Stimulated activated CD8-positive, alpha-beta memory T cell treated with anti-CD3 and anti-CD28 coated beads, Interleukin-12 subunit alpha, Interleukin-12 subunit beta, amount 100 ng/mL, for 24 hours (primary cell): ENCODE data around the gene IGSF8.

Experiments used
- DNase-seq: peaks from one replicate; pipeline ENCODE4 v3.0.0-alpha.2; 2020; ENCODE audit errors: extremely low read depth

The IGSF8 gene

DNA sequence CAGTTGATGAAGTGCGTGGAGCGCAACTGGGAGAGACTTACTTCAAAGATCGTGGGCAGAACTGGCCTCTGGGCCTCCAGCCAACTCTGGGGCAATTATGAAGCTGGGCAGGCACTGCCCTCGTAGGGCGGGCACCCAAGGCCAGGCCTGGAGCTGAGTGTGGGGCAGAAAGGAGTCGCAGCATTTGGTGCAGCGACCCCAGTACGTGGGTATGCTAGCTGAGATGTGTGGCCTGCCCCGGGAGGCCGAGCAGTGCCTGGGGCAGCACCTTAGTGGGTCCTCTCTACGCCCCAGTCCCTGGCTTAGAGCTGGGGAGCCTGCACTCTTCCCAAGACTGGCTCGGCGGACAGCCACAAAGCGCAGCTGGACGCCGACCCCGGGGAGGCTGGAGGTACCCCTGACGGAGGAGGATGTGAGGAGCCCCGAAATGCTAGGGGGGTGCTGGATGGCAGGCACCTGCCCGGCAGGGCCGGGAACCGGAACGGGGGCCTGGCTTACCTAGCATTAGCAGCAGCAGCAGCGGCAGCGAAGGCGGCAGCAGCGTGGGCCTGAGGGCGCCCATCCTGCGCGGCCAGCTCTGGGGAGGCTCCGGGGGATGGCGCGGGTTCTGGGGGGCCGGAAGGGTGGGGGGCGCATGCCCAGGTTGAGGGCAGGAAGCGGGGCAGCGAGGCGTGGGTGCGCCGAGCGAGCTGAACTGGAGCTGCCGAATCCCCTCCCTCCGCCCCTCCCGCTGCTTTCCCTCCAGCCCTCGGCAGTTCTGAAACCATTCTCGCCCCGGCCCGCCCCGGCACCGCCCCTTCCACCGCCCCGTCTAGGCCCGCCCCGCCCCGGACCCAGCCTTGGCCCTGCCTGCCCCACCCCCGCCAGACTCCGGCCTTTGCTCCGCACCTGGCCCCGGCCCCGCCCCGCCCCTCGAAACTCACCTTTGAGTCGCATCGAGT lies at the start of gene IGSF8:
Gene IGSF8 (minus strand): TSS at position 709 of the 941 bp plus-strand sequence. CDS start 147 bp downstream, at position 562.
- DNase-seq, result peak; percentile 83

- DNase-seq, result no peak
These were observed 49.7 kb upstream of the IGSF8 start for GRCh38 chr1:160148121-160148520.

DNA sequence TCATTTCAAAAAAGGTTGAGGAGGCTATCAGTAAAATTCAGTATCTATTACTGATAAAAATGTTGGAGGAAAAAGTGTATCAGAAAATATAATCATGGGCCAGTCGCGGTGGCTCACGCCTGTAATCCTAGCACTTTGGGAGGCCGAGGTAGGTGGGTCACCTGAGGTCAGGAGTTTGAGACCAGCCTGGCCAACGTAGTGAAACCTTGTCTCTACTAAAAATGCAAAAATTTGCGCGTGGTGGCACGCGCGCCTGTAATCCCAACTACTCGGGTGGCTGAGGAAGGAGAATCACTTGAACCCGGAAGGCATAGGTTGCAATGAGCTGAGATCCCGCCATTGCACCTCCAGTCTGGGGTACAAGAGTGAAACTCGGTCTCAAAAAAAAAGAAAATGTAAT lies 47.7 kb upstream of the IGSF8 start:
- no peak for DNase-seq

DNA sequence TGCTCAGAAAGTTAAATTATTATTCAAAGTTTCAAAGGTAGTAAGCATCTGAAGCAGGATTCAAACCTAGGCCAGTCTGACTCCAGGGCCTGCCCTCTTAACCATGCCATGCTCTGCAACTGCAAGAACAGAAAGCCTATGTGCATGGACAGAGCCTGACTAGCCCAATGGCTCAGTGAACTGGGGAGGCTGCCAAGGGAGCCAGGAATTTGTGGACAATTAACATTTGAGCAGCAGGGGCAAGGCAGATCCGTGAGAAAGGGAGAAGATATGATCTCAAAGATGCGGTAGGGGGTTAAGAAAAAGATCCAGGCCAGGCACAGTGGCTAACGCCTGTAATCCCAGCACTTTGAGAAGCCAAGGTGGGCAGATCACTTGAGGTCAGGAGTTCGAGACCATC lies 46.5 kb upstream of the IGSF8 start:
- no peak for DNase-seq

DNA sequence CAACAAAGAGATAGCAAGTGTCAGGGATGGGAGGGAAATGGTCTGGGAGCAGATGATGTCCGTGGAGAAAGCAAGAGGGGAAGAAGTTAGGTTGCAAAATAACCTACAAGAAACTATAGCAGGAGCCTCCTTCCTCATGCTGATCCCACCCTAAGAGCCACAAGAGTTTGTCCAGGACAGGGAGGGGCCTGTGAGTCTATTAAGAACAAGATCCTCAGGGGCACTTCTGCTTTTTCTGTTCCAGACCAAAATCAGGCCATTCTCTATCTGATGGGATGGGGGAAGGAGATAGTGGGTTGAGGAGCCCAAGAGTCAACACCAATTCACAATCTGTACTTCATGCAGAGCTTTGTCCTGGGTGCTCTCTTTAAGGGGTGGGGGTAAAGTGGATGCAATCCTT lies 45.3 kb upstream of the IGSF8 start:
- no peak for DNase-seq

- DNase-seq, result no peak
These were observed 41.4 kb upstream of the IGSF8 start for GRCh38 chr1:160139840-160140239.

GRCh38 chr1:160137216-160137862 lies 38.9 kb upstream of the IGSF8 start:
- no peak for DNase-seq

DNA sequence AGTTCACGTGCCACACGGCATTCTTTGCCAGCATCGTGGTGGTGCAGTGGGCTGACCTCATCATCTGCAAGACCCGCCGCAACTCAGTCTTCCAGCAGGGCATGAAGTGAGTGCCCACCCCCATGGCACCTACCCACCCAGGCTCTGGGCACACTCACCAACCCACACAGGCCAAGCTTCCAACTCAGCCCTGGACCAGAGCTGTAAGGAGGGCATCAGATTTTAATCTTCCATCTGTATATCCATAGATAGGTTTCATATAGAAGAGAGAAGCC lies 38.4 kb upstream of the IGSF8 start:
- DNase-seq, result no peak

- DNase-seq, result no peak
These were observed 37.9 kb upstream of the IGSF8 start for GRCh38 chr1:160136121-160136925.

GRCh38 chr1:160134791-160135572 lies 36.6 kb upstream of the IGSF8 start:
- no peak for DNase-seq

GRCh38 chr1:160133990-160134770 lies 35.8 kb upstream of the IGSF8 start:
- no peak for DNase-seq

GRCh38 chr1:160131803-160132565 lies 33.6 kb upstream of the IGSF8 start:
- DNase-seq, result no peak

- DNase-seq, result no peak
These were observed 32.5 kb upstream of the IGSF8 start for GRCh38 chr1:160130939-160131338.

DNA sequence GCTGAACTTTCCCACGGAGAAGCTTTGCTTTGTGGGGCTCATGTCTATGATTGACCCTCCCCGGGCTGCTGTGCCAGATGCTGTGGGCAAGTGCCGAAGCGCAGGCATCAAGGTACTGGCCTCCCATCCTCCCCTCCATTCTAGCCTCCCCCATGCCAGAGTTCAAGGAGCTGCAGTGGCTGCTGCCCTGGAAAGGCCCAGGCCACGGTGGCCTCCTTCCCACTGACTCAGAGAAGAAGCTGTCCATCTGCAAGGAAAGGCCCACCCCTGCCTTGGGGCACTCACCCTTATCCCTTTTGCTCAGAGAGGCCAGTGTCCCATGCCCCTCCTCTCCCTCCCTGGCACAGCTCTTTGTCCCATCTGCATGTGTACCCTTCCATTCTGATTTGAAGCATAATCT lies 32.1 kb upstream of the IGSF8 start:
- DNase-seq, result no peak

- DNase-seq, result no peak
These were observed 31.5 kb upstream of the IGSF8 start for GRCh38 chr1:160129966-160130365.

- no peak for DNase-seq
These were observed 31.1 kb upstream of the IGSF8 start for GRCh38 chr1:160129558-160129957.

- DNase-seq, result no peak
These were observed 30.6 kb upstream of the IGSF8 start for GRCh38 chr1:160129046-160129445.

- no peak for DNase-seq
These were observed 30.2 kb upstream of the IGSF8 start for GRCh38 chr1:160128636-160129035.

- no peak for DNase-seq
These were observed 29.6 kb upstream of the IGSF8 start for GRCh38 chr1:160127865-160128523.

- DNase-seq, result no peak
These were observed 29.0 kb upstream of the IGSF8 start for GRCh38 chr1:160127381-160127780.
